GM18508 (cell line): ENCODE results near the gene CFAP58.

ENCODE experiments used
- ATAC-seq: cut with Tn5 transposase; IDR thresholded peaks from one replicate; pipeline ENCODE4 v1.9.1; 2021; ENCODE audit warnings: moderate number of reproducible peaks; ENCODE audit not compliant: insufficient read depth, unreplicated experiment

Gene CFAP58

GRCh38 chr10:104333032-104333727, 20.5 kb upstream of the CFAP58 start:
- ATAC-seq = no peak

GRCh38 chr10:104333728-104334373, 19.8 kb upstream of the CFAP58 start:
- ATAC-seq = no peak

GRCh38 chr10:104334561-104334960, 19.1 kb upstream of the CFAP58 start:
- no peak for ATAC-seq

- ATAC-seq = no peak
These were observed 18.5 kb upstream of the CFAP58 start for GRCh38 chr10:104334965-104335650.

- ATAC-seq = no peak
These were observed 16.7 kb upstream of the CFAP58 start for GRCh38 chr10:104336821-104337467.

- peak; percentile 28 for ATAC-seq
These were observed 16.1 kb upstream of the CFAP58 start for GRCh38 chr10:104337521-104337984.

GRCh38 chr10:104337985-104338735, 15.5 kb upstream of the CFAP58 start, which contains the start of gene ITPRIP:
ITPRIP (minus strand) TSS chr10:104338465; CDS start chr10:104316051, 22,414 bp downstream.
- peak; percentile 55 for ATAC-seq

- ATAC-seq = no peak
These were observed 14.0 kb upstream of the CFAP58 start for GRCh38 chr10:104339469-104340110.

- no peak for ATAC-seq
These were observed 13.5 kb upstream of the CFAP58 start for GRCh38 chr10:104340111-104340526.

- ATAC-seq = no peak
These were observed 13.0 kb upstream of the CFAP58 start for GRCh38 chr10:104340641-104341040.

- ATAC-seq = no peak
These were observed 10.7 kb upstream of the CFAP58 start for GRCh38 chr10:104342941-104343411.

GRCh38 chr10:104344219-104344618, 9.4 kb upstream of the CFAP58 start:
- ATAC-seq = no peak

GRCh38 chr10:104345515-104345914, 8.1 kb upstream of the CFAP58 start:
- no peak for ATAC-seq

- no peak for ATAC-seq
These were observed 7.7 kb upstream of the CFAP58 start for GRCh38 chr10:104345941-104346340.

GRCh38 chr10:104347295-104348045, 6.2 kb upstream of the CFAP58 start:
- no peak for ATAC-seq

GRCh38 chr10:104348601-104349000, 5.0 kb upstream of the CFAP58 start:
- ATAC-seq = no peak

GRCh38 chr10:104349623-104350126, 4.0 kb upstream of the CFAP58 start:
- ATAC-seq = peak; percentile 33

GRCh38 chr10:104350127-104350635, 3.5 kb upstream of the CFAP58 start:
- no peak for ATAC-seq
